Activated naive CD4-positive, alpha-beta T cell treated with anti-CD3 and anti-CD28 coated beads, Interleukin-2, amount 50 U/mL, for 24 hours (primary cell): ENCODE data around the gene DCTN4.

ENCODE experiments used
- H3K27ac Mint-ChIP-seq: one replicate; pipeline ENCODE4 v1.8.0; 2021; ENCODE audit warnings: mild to moderate bottlenecking, mixed read lengths
- H3K27me3 Mint-ChIP-seq: one replicate; pipeline ENCODE4 v1.8.0; 2021; ENCODE audit warnings: mixed read lengths
- H3K36me3 Mint-ChIP-seq: one replicate; pipeline ENCODE4 v1.8.0; 2021; ENCODE audit warnings: mixed read lengths
- H3K4me1 Mint-ChIP-seq: one replicate; pipeline ENCODE4 v1.8.0; 2021; ENCODE audit warnings: mixed read lengths
- H3K4me3 Mint-ChIP-seq: one replicate; pipeline ENCODE4 v1.8.0; 2021; ENCODE audit warnings: mild to moderate bottlenecking, mixed read lengths
- H3K9me3 Mint-ChIP-seq: one replicate; pipeline ENCODE4 v1.8.0; 2021; ENCODE audit warnings: mixed read lengths

The DCTN4 gene

DNA sequence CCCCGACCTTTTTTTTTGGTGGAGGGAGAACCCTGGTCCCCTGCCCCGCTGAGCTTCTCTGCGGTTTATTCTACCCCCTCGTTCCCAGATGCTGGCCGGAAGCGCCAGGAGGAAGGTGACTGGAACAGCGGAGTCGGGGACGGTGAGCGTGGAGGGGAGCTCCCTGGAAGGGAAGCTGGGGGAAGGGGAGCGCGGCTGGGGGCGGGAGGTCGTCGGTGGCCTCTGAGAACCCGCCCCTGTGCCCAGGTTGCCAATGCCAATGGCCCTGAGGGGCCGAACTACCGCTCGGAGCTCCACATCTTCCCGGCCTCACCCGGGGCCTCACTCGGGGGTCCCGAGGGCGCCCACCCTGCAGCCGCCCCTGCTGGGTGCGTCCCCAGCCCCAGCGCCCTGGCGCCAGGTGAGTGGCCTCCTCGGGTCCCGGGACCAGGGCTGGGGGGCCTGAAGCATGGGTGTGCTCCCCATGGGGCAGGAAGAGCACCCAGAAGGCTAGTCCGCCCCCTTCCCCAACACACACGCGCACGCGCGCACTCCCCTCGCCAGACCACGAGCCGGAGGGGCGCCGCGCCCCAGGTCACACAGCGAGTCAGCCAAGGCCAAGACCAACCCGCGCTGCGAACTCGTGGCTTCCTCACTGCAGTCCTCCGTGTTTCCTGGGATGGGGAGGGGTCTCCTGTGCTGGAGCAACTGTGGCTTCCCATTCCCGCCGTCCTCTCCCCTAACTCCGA, 87.1 kb downstream of the DCTN4 start:
- Mint-ChIP-seq H3K36me3 (no peaks in the 10 kb centered on the region), H3K27me3 (peaks cover 13% of the 10 kb centered on the region), H3K27ac (no peak overlapping the region), H3K4me1 (peaks cover 14% of the 10 kb centered on the region), H3K9me3 (no peaks in the 10 kb centered on the region), H3K4me3 (peak overlapping the region; percentile 79)

- Mint-ChIP-seq H3K4me1 (peaks cover 14% of the 10 kb centered on the region), H3K27me3 (peaks cover 13% of the 10 kb centered on the region)
Observed at GRCh38 chr5:150670948-150671310, 87.9 kb downstream of the DCTN4 start.

GRCh38 chr5:150670275-150670947, 88.4 kb downstream of the DCTN4 start:
- Mint-ChIP-seq H3K36me3 (no peaks in the 10 kb centered on the region), H3K4me3 (peak overlapping the region; percentile 49), H3K27ac (no peak overlapping the region), H3K27me3 (peaks cover 13% of the 10 kb centered on the region), H3K4me1 (peaks cover 14% of the 10 kb centered on the region), H3K9me3 (no peaks in the 10 kb centered on the region)

More at GRCh38 chr5:150670948-150671310, 87.9 kb downstream of the DCTN4 start:
- Mint-ChIP-seq H3K27ac (no peak overlapping the region), H3K9me3 (no peaks in the 10 kb centered on the region), H3K4me3 (peak overlapping the region; percentile 49), H3K36me3 (no peaks in the 10 kb centered on the region)

- H3K27me3 Mint-ChIP-seq, result peaks cover 4% of the 10 kb centered on the region
- H3K27ac Mint-ChIP-seq, result no peak overlapping the region
- H3K4me1 Mint-ChIP-seq, result no peaks in the 10 kb centered on the region
- H3K36me3 Mint-ChIP-seq, result no peaks in the 10 kb centered on the region
- H3K9me3 Mint-ChIP-seq, result no peaks in the 10 kb centered on the region
- no peak overlapping the region for H3K4me3 Mint-ChIP-seq
Observed at GRCh38 chr5:150665044-150665443, 93.8 kb downstream of the DCTN4 start.

- H3K27me3 Mint-ChIP-seq, result peaks cover 2% of the 10 kb centered on the region
- no peak overlapping the region for H3K4me3 Mint-ChIP-seq
- H3K27ac Mint-ChIP-seq, result no peak overlapping the region
- no peaks in the 10 kb centered on the region for H3K9me3 Mint-ChIP-seq
- H3K36me3 Mint-ChIP-seq, result no peaks in the 10 kb centered on the region
- no peaks in the 10 kb centered on the region for H3K4me1 Mint-ChIP-seq
Observed at GRCh38 chr5:150663936-150664335, 94.9 kb downstream of the DCTN4 start.

GRCh38 chr5:150662731-150663516, 95.9 kb downstream of the DCTN4 start:
- H3K4me1 Mint-ChIP-seq, result no peaks in the 10 kb centered on the region
- no peak overlapping the region for H3K27ac Mint-ChIP-seq
- H3K36me3 Mint-ChIP-seq, result no peaks in the 10 kb centered on the region
- H3K4me3 Mint-ChIP-seq, result no peak overlapping the region
- H3K9me3 Mint-ChIP-seq, result no peaks in the 10 kb centered on the region
- H3K27me3 Mint-ChIP-seq, result peaks cover 2% of the 10 kb centered on the region

- Mint-ChIP-seq H3K36me3 (no peaks in the 10 kb centered on the region), H3K4me1 (peaks cover 6% of the 10 kb centered on the region), H3K27me3 (peaks cover 2% of the 10 kb centered on the region), H3K27ac (no peak overlapping the region), H3K9me3 (no peaks in the 10 kb centered on the region), H3K4me3 (no peak overlapping the region)
Observed at GRCh38 chr5:150661821-150662596, 96.8 kb downstream of the DCTN4 start.

- Mint-ChIP-seq H3K4me1 (peaks cover 6% of the 10 kb centered on the region), H3K36me3 (no peaks in the 10 kb centered on the region), H3K27ac (no peak within 1 kb of the TSS), H3K27me3 (peaks cover 2% of the 10 kb centered on the region), H3K4me3 (no peak within 1 kb of the TSS), H3K9me3 (no peaks in the 10 kb centered on the region)
Observed at GRCh38 chr5:150661086-150661485, 97.7 kb downstream of the DCTN4 start, which contains the start of gene MYOZ3. TSS of gene MYOZ3 (plus strand) at chr5:150661251. CDS start at chr5:150662942, 1,691 bp downstream.

- Mint-ChIP-seq H3K27me3 (peaks cover 2% of the 10 kb centered on the region), H3K27ac (no peak overlapping the region), H3K4me1 (peaks cover 9% of the 10 kb centered on the region), H3K36me3 (no peaks in the 10 kb centered on the region), H3K4me3 (no peak overlapping the region), H3K9me3 (no peaks in the 10 kb centered on the region)
Observed at GRCh38 chr5:150660108-150660831, 98.5 kb downstream of the DCTN4 start.

GRCh38 chr5:150659360-150660107, 99.3 kb downstream of the DCTN4 start:
- Mint-ChIP-seq H3K27me3 (no peaks in the 10 kb centered on the region), H3K4me3 (no peak overlapping the region)

DNA sequence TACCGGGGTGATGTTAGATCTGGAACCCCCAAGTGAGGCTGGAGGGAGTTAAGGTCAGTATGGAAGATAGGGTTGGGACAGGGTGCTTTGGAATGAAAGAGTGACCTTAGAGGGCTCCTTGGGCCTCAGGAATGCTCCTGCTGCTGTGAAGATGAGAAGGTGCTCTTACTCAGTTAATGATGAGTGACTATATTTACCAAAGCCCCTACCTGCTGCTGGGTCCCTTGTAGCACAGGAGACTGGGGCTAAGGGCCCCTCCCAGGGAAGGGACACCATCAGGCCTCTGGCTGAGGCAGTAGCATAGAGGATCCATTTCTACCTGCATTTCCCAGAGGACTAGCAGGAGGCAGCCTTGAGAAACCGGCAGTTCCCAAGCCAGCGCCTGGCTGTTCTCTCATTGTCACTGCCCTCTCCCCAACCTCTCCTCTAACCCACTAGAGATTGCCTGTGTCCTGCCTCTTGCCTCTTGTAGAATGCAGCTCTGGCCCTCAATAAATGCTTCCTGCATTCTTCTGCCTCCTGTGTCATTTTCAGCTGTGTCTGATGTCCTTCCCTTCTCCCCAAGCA, 100.0 kb downstream of the DCTN4 start:
- H3K27me3 Mint-ChIP-seq, result no peaks in the 10 kb centered on the region
- no peaks in the 10 kb centered on the region for H3K9me3 Mint-ChIP-seq
- no peak overlapping the region for H3K27ac Mint-ChIP-seq
- no peak overlapping the region for H3K4me3 Mint-ChIP-seq
- no peaks in the 10 kb centered on the region for H3K36me3 Mint-ChIP-seq
- peaks cover 9% of the 10 kb centered on the region for H3K4me1 Mint-ChIP-seq

More at GRCh38 chr5:150659360-150660107, 99.3 kb downstream of the DCTN4 start:
- H3K4me1 Mint-ChIP-seq, result peaks cover 9% of the 10 kb centered on the region
- no peaks in the 10 kb centered on the region for H3K36me3 Mint-ChIP-seq
- no peak overlapping the region for H3K27ac Mint-ChIP-seq
- H3K9me3 Mint-ChIP-seq, result no peaks in the 10 kb centered on the region
